T-cell (primary cell): ENCODE measurements around the gene RABL2B. TPM values are rescaled to one million over a fixed set of nuclear protein-coding genes. Genes with fewer than 3 reads are reported as not detected.

ENCODE experiments used
- ATAC-seq, 4 experiments: fragments of 200-7000 bp in 3 of 4; fragments of 150-1000 bp in 1 of 4; cut with Tn5 transposase; replicated peaks in 1 of 4; 1 replicate in 3 of 4; 2 replicates in 1 of 4; pipeline ENCODE4 v1.10.0; 2021; ENCODE audit warnings: moderate library complexity in 3 of 4, mild to moderate bottlenecking in 2 of 4, moderate number of reproducible peaks in 1 of 4
- CTCF ChIA-PET, 2 donors: fragments of 300-600 bp; sonication (Branson Sonifier 250); formaldehyde crosslinking; loops; one replicate each; lab custom pipeline; 2022; ENCODE audit warnings: antibody characterized with exemption in 2 of 2; lab: Charles Lee
- POLR2A ChIA-PET, 2 donors: fragments of 300-600 bp; sonication (Branson Sonifier 250); formaldehyde crosslinking; loops; one replicate each; lab custom pipeline; 2022; ENCODE audit warnings: antibody characterized with exemption in 2 of 2; lab: Charles Lee
- DNase-seq, 35 experiments: peaks; one replicate each; pipeline versions ENCODE4 v3.0.0 to v3.0.0-alpha.2; 2013 to 2023
- H3K27ac ChIP-seq: one replicate; pipeline ENCODE4 v1.5.1; 2013; ENCODE audit warnings: low read length
- H3K27me3 ChIP-seq, 2 experiments: replicated peaks in 1 of 2; 1 replicate in 1 of 2; 2 replicates in 1 of 2; pipeline versions ENCODE4 v1.6.1 to v1.7.0; 2013; ENCODE audit warnings: low read length in 1 of 2, mixed read lengths in 1 of 2; ENCODE audit not compliant: control insufficient read depth in 2 of 2, insufficient read depth in 2 of 2; ENCODE audit errors: extremely low read depth in 1 of 2
- H3K36me3 ChIP-seq, 2 donors: 1 replicate in 1 of 2; 2 replicates in 1 of 2; pipeline versions ENCODE4 v1.6.1 to v1.7.0; 2013; ENCODE audit warnings: low read length in 1 of 2; ENCODE audit not compliant: control insufficient read depth in 2 of 2, insufficient read depth in 1 of 2; ENCODE audit errors: extremely low read depth in 1 of 2
- H3K4me1 ChIP-seq, 2 experiments: 1 replicate in 1 of 2; 2 replicates in 1 of 2; pipeline versions ENCODE4 v1.6.1 to v1.7.0; 2013; ENCODE audit warnings: low read length in 2 of 2, mixed read lengths in 1 of 2; ENCODE audit not compliant: insufficient read depth in 2 of 2, control insufficient read depth in 1 of 2; ENCODE audit errors: extremely low read depth in 1 of 2
- H3K4me3 ChIP-seq, 2 donors: 1 replicate in 1 of 2; 2 replicates in 1 of 2; pipeline versions ENCODE4 v1.5.1 to v1.7.0; 2013; ENCODE audit warnings: mild to moderate bottlenecking in 2 of 2, low read length in 1 of 2, moderate library complexity in 1 of 2; ENCODE audit not compliant: control insufficient read depth in 1 of 2; ENCODE audit errors: extremely low read depth in 1 of 2
- H3K9me3 ChIP-seq: 2 replicates; pipeline ENCODE4 v1.7.0; 2013
- H3K27ac Mint-ChIP-seq, 2 donors: one replicate each; pipeline ENCODE4 v1.8.0; 2020 to 2021; ENCODE audit warnings: mild to moderate bottlenecking in 2 of 2, mixed read lengths in 2 of 2
- H3K27me3 Mint-ChIP-seq, 2 donors: one replicate each; pipeline ENCODE4 v1.8.0; 2021 to 2022; ENCODE audit warnings: mixed read lengths in 2 of 2
- H3K36me3 Mint-ChIP-seq: one replicate; pipeline ENCODE4 v1.8.0; 2021; ENCODE audit warnings: mixed read lengths
- H3K4me1 Mint-ChIP-seq, 3 donors: one replicate each; pipeline ENCODE4 v1.8.0; 2020 to 2022; ENCODE audit warnings: mixed read lengths in 3 of 3, mild to moderate bottlenecking in 1 of 3
- H3K4me3 Mint-ChIP-seq, 3 donors: one replicate each; pipeline ENCODE4 v1.8.0; 2020 to 2022; ENCODE audit warnings: mild to moderate bottlenecking in 3 of 3, mixed read lengths in 3 of 3, moderate library complexity in 3 of 3
- H3K9me3 Mint-ChIP-seq, 3 donors: one replicate each; pipeline ENCODE4 v1.8.0; 2020 to 2022; ENCODE audit warnings: mixed read lengths in 3 of 3
- WGBS: methylation state at CpG from one replicate; pipeline ENCODE4 v1.1.5; 2013; ENCODE audit warnings: missing lambda C conversion rate; ENCODE audit not compliant: insufficient coverage; 5-methylcytosine and 5-hydroxymethylcytosine counted together
- total RNA-seq, 35 experiments: library from RNA in 6 of 35; stranded (reverse) in 6 of 35; fragments of 120-200 nt in 1 of 35; gene quantifications; one replicate each; pipeline versions ENCODE4 v1.2.1 to v1.2.4 and lab custom pipeline; 2013 to 2026

Gene RABL2B
- total RNA-seq, 5 donors from 2014 or later (not counting 1 experiment from before 2014, with no cell fraction given), result 60.3 to 70.9 (median 64.4) TPM

DNA sequence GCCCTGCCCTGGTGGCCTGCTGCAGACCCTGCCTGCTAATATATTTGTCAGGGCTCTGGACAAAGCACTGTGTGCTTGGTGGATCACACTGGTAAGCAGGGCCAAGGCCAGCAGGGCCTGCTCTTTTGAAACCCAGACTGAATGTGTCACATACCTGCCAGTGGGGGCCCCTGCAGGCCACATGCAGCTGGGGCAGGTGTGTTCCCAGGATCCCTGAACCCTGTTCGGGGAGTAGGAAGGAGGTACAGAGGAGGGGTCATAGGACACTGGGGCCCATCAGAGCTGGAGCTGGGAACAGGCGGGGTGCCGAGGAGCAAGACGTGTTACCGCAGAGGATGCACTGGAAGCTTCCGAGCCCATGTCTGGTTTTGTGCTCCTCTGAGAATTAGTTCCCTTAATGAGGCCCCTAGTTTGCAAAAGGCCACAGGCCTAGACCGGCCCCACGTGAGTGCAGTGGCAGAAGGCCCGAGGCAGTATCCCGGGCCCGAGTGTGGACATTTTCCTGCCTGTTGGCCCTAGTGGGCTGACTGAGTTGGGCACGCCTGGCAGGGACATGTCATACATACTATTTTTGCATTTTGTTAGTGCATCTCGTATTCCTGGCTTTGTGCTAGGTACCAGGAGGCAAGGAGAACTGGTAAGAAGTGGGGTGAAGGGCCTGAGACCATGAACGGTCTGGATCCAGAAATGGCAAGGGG is 56.6 kb downstream of the RABL2B start:
- peaks cover 0 to 1% of the 10 kb centered on the region in 2 donors for H3K27me3 Mint-ChIP-seq
- no peak for DNase-seq
- H3K27ac Mint-ChIP-seq, result no peak overlapping the region
- no peak overlapping the region for H3K4me3 Mint-ChIP-seq
- H3K27me3 ChIP-seq, result peaks cover 0 to 36% of the 10 kb centered on the region in 2 experiments
- 90% methylated on average over 14 of the region's 14 CpGs for WGBS
- H3K9me3 ChIP-seq, result no peaks in the 10 kb centered on the region
- CTCF ChIA-PET, result no interaction called here
- no peaks in the 10 kb centered on the region for H3K36me3 Mint-ChIP-seq
- POLR2A ChIA-PET, result no interaction called here
- no peaks in the 10 kb centered on the region for H3K4me1 Mint-ChIP-seq
- no peaks in the 10 kb centered on the region for H3K9me3 Mint-ChIP-seq
- no peaks in the 10 kb centered on the region for H3K4me1 ChIP-seq
- H3K4me3 ChIP-seq, result no peak overlapping the region
- no peak overlapping the region for H3K27ac ChIP-seq
- H3K36me3 ChIP-seq, result no peaks in the 10 kb centered on the region
- no peak for ATAC-seq

GRCh38 chr22:50725597-50725996 is 57.8 kb downstream of the RABL2B start:
- POLR2A ChIA-PET, result no interaction called here
- no peaks in the 10 kb centered on the region for H3K36me3 Mint-ChIP-seq

GRCh38 chr22:50724616-50725015 is 58.8 kb downstream of the RABL2B start:
- DNase-seq (no peak), ATAC-seq (no peak)
- H3K27me3 Mint-ChIP-seq, result peaks cover 0 to 1% of the 10 kb centered on the region in 2 donors
- H3K4me1 ChIP-seq, result no peaks in the 10 kb centered on the region
- ChIA-PET CTCF (no interaction called here), POLR2A (no interaction called here)
- peaks cover 0 to 32% of the 10 kb centered on the region in 2 experiments for H3K27me3 ChIP-seq
- no peaks in the 10 kb centered on the region for H3K9me3 Mint-ChIP-seq
- no peak overlapping the region for H3K27ac Mint-ChIP-seq
- WGBS, result 87% methylated on average over 7 of the region's 8 CpGs
- no peaks in the 10 kb centered on the region for H3K9me3 ChIP-seq
- no peak overlapping the region for H3K4me3 Mint-ChIP-seq
- no peak overlapping the region for H3K4me3 ChIP-seq
- H3K27ac ChIP-seq, result no peak overlapping the region
- H3K36me3 Mint-ChIP-seq, result no peaks in the 10 kb centered on the region
- H3K4me1 Mint-ChIP-seq, result no peaks in the 10 kb centered on the region
- no peaks in the 10 kb centered on the region for H3K36me3 ChIP-seq

More at GRCh38 chr22:50725597-50725996, 57.8 kb downstream of the RABL2B start:
- ATAC-seq, result no peak
- H3K27me3 Mint-ChIP-seq, result peaks cover 0 to 1% of the 10 kb centered on the region in 2 donors
- no peaks in the 10 kb centered on the region for H3K36me3 ChIP-seq
- H3K4me1 ChIP-seq, result no peaks in the 10 kb centered on the region
- no peak for DNase-seq
- CTCF ChIA-PET, result no interaction called here
- H3K4me1 Mint-ChIP-seq, result no peaks in the 10 kb centered on the region
- no peak overlapping the region for H3K4me3 ChIP-seq
- WGBS, result 84% methylated on average over 6 of the region's 7 CpGs
- no peak overlapping the region for H3K27ac Mint-ChIP-seq
- H3K27ac ChIP-seq, result no peak overlapping the region
- peaks cover 0 to 36% of the 10 kb centered on the region in 2 experiments for H3K27me3 ChIP-seq
- H3K9me3 Mint-ChIP-seq, result no peaks in the 10 kb centered on the region
- no peaks in the 10 kb centered on the region for H3K9me3 ChIP-seq
- no peak overlapping the region for H3K4me3 Mint-ChIP-seq

DNA sequence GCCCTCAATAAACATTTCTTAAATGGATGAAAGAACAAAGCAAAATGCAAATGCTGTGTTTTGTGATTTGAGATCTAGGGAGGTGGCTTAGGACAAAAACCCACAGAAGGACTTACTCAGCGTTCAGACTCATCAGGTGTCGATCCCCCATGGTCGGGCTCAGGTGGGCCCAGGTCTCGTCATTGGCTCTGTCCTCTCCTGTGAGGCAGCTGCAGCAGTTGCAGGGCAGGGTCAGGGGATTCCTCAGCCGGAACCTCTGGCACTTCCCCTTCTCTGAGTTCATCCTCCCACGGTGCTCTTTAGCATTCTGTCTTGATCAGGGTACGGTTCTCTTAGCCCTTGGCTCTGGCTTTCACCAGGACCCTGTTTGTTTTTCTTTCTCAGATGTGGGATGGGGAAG is 59.4 kb downstream of the RABL2B start:
- Mint-ChIP-seq H3K27ac (no peak overlapping the region), H3K36me3 (no peaks in the 10 kb centered on the region), H3K4me3 (no peak overlapping the region), H3K27me3 (no peaks in the 10 kb centered on the region), H3K4me1 (no peaks in the 10 kb centered on the region), H3K9me3 (no peaks in the 10 kb centered on the region)
- CTCF ChIA-PET, result no interaction called here
- ATAC-seq (no peak), DNase-seq (no peak)
- H3K9me3 ChIP-seq, result no peaks in the 10 kb centered on the region
- no peaks in the 10 kb centered on the region for H3K4me1 ChIP-seq
- POLR2A ChIA-PET, result no interaction called here
- no peak overlapping the region for H3K27ac ChIP-seq
- H3K4me3 ChIP-seq, result no peak overlapping the region
- H3K36me3 ChIP-seq, result no peaks in the 10 kb centered on the region
- 83% methylated on average over 4 of the region's 7 CpGs for WGBS
- H3K27me3 ChIP-seq, result peaks cover 0 to 29% of the 10 kb centered on the region in 2 experiments

GRCh38 chr22:50722716-50723428 is 60.6 kb downstream of the RABL2B start:
- no peaks in the 10 kb centered on the region for H3K9me3 ChIP-seq
- H3K27me3 ChIP-seq, result peaks cover 0 to 22% of the 10 kb centered on the region in 2 experiments
- DNase-seq (no peak), ATAC-seq (no peak)
- ChIA-PET POLR2A (no interaction called here), CTCF (no interaction called here)
- no peaks in the 10 kb centered on the region for H3K27me3 Mint-ChIP-seq
- 84% methylated on average over 3 of the region's 12 CpGs for WGBS
- H3K27ac Mint-ChIP-seq, result no peak overlapping the region
- H3K4me3 Mint-ChIP-seq, result no peak overlapping the region
- H3K27ac ChIP-seq, result no peak overlapping the region
- no peaks in the 10 kb centered on the region for H3K4me1 ChIP-seq
- H3K4me3 ChIP-seq, result no peak overlapping the region
- peaks cover 0 to under 1% (median 0%) of the 10 kb centered on the region in 3 donors for H3K4me1 Mint-ChIP-seq
- H3K36me3 ChIP-seq, result no peaks in the 10 kb centered on the region
- H3K36me3 Mint-ChIP-seq, result no peaks in the 10 kb centered on the region
- H3K9me3 Mint-ChIP-seq, result no peaks in the 10 kb centered on the region

GRCh38 chr22:50722048-50722701 is 61.3 kb downstream of the RABL2B start:
- H3K36me3 ChIP-seq, result no peaks in the 10 kb centered on the region

More at GRCh38 chr22:50722048-50722701, 61.3 kb downstream of the RABL2B start:
- no peaks in the 10 kb centered on the region for H3K36me3 Mint-ChIP-seq
- no peak overlapping the region for H3K27ac Mint-ChIP-seq
- ChIA-PET POLR2A (no interaction called here), CTCF (no interaction called here)
- no peak overlapping the region for H3K4me3 Mint-ChIP-seq
- no peak overlapping the region for H3K27ac ChIP-seq
- DNase-seq (no peak), ATAC-seq (no peak)
- H3K4me3 ChIP-seq, result no peak overlapping the region
- H3K27me3 ChIP-seq, result peaks cover 0 to 26% of the 10 kb centered on the region in 2 experiments
- no peaks in the 10 kb centered on the region for H3K9me3 ChIP-seq
- WGBS, result 87% methylated on average over 33 of the region's 33 CpGs
- H3K27me3 Mint-ChIP-seq, result no peaks in the 10 kb centered on the region
- H3K9me3 Mint-ChIP-seq, result no peaks in the 10 kb centered on the region
- H3K4me1 ChIP-seq, result no peaks in the 10 kb centered on the region
- peaks cover 0 to 4% (median 0%) of the 10 kb centered on the region in 3 donors for H3K4me1 Mint-ChIP-seq
